ENCODE results near the gene NOXA1.
A peak's percentile ranks its signal among the peaks of the same experiment; 100 is the strongest.
"Not testable (repeated sequence)": the region's sequence is repeated elsewhere in the genome, so short reads cannot be mapped to it uniquely, and the experiment has no call there.

NOXA1 gene

DNA sequence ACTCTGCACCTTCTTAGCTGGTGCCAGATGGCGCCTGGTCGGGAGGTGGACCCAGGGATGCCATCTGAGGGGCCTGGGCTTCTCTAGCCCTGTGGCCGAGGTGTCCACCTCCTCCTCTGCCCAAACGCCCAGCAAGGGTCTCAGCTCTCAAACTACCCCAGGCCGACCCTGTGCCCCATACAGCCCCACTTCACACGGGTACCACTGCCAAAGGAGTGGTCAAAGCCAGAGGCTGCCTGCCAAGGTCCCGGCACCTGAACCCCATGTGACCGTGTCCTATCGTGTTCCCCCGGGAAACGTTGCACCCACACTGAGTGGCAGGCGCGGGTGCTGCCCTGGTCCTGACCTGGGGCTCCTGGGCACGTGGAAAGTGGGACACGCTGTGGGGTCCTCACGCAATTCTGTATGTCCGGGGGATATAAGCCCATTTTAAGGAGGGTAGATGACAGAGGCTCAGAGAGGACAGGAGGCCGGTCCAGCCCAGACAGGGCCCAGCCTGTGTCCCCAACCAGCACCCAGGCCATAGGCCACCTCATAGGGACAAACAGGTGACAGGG lies 16.0 kb downstream of the NOXA1 start:
- DNase-seq (ENCODE audit: low read depth), result no peak

DNA sequence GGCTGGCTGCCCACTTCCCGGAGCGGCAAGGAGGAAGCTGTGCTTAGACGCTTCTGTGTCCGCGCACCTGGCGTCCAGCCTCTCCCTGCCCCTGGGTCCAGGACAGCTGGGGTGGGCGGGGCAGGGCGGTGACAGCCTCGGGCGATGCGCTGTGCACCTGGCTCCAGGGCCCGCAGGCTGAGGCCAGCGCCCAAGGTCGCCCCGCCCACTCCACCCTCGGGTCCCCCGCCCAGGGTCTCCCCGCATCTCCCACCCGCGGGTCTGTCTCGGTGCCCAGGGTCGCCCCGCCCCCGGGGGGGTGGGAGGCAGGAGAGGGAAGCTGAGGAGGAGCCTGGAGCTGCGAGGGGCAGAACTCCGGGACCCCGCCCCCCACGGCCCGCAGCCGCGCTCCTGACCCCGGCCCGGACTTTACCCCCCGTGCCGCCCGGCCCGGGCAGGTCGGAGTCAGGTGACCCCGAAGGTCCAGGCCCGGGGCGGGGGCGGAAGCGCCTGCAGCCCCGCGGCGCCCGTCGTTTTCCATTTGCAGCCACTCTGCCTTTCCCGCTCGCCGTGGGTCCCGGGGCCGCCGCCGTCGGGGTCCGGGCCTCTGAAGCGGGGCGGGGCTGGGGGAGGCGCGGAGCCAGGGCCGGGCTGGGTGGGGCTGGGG lies 18.2 kb downstream of the NOXA1 start, which contains the start of gene ENTPD8:
Gene ENTPD8 (minus strand): TSS at position 69 of the 646 bp plus-strand sequence. CDS start 3,072 bp downstream, outside the sequence.
- no peak for DNase-seq (ENCODE audit: low read depth)

DNA sequence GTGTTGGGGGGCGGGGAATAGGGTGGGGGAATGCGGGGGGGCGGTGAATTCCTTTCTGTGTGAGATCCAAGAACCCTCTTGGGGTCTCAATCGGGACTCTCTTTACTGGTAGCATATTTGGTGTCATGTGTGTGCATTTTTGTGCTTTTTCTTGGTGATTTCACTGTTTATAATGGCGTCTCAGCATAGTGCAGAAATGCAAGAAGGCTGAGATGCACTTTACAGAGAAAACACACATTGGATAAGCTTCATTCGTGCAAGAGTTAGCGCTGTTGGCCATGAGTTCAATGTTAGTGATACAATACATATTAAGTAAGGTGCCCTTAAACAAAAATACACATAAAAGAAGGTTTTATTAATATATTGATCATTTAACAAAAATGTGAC lies 18.7 kb downstream of the NOXA1 start:
- DNase-seq (ENCODE audit: low read depth), result no peak

DNA sequence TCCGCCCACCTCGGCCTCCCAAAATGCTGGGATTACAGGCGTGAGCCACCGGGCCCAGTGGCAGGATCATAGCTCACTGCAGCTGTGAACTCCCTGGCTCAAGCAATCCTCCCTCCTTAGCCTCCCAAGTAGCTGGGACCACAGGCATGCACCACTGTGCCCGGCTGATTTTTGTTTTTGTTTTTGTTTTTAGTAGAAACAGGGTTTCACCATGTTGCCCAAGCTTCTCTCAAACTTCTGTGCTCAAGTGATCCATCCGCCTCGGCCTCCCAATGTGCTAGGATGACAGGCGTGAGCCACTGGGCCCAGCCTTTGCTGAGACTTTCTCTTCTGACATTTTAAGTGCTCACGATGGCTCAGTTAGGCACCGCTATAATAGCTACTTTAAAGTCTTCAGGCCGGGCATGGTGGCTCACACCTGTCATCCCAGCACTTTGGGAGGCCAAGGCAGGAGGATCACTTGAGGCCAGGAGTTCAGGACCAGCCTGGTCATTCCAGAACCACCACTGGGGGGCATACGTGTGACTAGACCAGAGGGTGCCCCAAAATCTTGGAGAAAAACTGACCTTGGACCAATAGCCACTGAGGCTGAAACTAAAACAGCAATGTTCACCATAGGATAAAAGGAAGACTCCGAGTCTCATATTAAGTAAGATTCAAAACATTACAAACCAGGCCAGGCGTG lies 21.1 kb downstream of the NOXA1 start:
- DNase-seq (ENCODE audit: low read depth), result no peak

DNA sequence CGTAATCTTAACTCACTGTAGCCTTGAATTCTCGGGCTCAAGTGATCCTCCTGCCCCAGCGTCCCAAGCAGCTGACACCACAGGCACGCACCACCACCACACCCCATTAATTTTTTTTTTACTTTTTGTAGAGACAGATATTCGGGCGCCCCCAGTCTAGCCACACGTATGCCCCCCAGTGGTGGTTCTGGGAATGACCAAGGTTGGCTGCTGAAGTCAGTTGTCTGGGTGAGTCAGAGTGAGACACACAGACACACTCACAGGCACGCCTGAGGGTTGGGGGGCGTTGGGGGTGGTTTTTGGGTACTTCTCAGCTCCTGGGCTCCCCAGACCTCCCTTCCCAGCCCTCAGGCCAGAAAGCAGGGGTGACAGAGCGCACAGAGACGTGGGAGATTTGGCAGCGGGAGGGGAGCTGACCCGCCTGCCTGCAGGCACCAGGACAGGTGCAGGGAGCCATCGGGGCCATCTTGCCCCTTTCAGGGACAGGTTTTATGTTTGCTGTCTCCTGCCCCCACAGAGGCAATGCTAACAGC lies 22.1 kb downstream of the NOXA1 start:
- DNase-seq (ENCODE audit: low read depth), result peak; percentile 68

DNA sequence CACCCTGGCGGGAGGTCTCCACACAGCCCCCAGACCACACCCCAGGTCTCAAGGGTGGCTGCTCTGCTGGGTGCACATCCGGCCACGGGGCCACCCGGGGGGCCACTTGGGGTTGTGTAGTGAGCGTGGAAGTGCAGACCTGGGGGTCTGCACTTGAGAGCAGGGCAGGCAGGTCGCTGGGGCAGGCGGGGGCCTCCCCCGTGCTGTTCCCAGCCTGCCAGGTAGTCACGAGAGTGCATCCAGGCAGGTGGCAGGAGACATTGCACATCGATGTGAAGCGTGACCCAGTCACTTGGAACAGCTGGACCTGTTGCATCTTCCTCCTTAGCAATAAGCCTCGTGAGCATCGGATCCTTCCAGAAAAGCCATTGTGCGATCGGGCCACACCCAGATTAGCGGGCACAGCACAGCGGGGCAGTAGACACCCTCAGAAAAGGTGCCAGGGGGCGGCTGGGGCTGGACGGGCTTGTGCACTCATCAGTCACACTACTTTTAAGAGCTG lies 22.8 kb downstream of the NOXA1 start:
- DNase-seq (ENCODE audit: low read depth), result no peak

DNA sequence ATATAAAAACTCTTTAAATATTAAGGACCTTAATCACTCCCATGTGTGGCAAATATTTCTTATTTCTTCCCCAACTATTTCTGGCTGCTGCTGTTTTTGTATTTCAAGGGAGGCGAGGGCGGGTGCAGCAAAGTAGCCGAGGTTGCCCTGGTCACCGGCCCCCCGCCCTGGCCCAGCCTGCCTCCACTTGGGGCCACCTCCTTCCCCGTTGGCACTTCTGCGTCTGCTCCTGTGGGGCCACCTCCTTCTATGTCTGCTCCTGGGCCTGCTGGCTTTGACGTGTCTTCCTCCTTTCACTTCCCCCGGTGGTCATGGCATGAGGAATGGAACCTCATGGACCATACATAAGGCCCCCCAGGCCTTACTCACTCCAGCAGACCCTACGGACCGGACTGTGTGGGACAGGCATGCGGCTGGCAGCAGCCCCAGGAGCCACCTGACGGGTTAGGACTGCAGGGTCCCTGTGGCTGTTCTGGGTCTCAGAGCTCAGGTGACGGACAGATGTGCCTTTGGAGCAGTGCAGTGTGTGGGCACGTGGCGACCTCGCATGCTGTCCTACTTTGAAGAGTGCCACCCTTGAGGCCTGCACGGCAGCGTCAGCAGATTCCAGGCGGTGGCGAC lies 23.8 kb downstream of the NOXA1 start:
- DNase-seq (ENCODE audit: low read depth), result no peak

DNA sequence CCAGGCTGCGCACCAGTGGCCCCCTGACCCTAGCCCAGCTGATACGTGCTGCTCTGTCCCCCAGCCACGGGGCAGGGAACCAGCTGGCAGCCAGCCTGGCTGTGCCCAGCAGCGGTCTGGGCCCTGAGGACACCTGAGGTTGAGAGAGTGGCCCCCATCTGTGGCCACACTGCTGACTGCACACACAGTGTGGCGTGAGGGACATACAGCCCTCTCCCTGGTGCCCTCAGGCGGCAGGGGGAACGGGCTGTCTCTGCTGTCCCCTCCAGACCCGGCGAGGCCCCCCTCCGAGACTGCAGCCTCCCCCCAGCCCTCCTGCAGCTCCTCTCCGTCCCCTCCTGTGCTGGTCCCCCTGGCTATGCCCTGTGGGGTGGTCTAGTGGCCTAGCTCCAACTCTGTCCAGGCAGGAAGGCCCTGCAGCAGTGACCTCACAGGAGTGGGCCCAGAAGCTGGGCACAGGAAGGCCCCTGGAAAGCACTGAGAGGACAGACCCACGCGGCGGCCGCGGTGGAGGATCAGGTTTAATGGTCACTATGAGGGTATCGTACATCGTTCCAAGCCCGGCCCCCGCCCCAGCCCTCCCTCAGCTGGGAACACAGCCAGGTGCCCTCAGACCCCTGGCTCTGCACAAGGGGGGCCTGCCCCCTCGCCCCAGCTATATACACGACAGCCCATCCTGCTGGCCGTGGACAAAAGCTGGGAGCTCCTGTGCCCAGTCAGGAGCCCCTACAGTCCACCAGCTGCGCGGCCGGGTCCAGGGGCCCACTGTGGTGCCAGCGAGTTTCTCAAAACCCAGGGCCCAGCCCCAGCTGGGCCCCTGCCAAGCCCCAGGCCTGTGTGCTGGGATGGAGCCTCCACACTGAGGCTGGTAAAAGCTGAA lies 24.8 kb downstream of the NOXA1 start:
- no peak for DNase-seq (ENCODE audit: low read depth)

DNA sequence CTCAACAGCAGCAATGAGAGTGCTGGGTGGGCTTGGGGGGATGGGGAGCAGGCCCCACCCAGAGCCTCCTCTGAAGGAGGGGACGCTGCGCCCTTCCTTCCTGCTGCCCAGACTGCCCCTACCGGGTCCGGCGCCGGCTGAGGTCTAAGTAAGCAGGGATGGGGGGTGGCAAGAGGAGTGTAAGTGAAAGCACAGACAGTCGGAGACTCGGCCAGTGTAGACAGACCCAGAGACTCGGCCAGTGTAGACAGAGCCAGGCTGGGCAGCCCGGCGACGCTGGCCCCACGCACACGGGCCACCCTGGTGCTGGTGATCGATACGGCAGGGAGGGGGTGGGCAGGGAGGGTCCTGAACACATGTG lies 25.4 kb downstream of the NOXA1 start:
- DNase-seq (ENCODE audit: low read depth), result no peak

DNA sequence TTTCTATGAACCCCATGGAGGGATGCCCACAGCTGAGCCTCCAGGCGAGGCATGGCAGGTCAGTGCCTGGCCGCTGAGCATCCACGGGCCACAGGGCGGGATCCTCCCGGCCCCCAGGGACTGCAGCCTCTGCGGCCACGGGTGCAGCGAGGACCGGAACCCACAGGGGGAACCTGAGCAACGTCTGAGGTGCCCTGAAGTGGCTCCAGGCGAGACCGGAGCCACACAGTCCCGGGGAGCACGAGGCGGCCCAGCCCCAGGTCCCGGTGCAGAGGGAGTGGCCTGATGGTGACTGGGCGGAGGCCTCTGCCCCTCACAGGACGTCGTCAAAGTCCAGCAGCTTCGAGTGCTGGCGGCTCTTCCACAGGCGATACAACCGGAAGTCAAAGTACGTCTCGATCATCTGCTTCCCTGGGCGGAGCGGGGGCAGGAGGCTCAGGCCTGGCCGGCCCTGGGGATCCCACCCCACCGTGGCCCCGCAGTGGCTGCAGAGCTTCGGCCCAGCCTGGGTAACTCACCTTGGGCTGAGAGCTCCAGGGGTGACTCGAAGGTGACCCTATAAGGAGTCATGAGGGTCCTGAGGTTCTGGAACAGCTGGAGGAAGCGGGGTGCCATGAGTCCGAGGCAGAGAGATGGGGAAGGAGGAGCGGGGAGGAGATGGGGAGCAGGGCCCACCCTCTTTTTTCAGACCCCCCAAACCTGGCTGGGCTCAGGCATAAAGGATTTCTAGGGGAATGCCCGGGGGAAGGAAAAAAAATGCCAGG lies 26.1 kb downstream of the NOXA1 start:
- DNase-seq (ENCODE audit: low read depth), result no peak

DNA sequence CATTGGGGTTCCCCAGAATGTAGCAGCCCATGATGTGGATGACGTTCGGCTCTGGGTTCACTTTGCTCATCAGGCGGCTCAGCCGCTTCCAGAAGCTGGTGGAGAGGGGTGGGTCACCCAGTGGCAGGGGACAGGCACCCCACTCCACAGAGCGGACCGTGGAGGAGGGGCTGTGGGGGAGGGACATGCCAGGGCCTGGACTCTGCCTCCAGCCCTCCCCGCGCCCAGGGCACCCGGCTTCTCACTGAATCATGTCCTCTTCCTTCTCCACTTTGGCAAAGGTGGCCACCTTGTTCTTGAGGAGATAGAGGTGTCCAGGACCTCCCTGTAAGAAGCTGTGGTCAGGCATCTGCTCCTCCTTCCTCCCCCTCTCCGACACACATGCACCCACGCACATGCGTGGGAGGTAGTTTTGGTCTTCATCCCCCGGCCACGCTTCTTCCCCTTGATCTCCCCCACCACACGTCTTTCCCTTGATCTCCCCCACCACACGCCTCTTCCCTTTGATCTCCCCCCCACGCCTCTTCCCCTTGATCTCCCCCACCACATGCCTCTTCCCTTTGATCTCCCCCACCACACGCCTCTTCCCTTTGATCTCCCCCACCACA lies 26.8 kb downstream of the NOXA1 start:
- DNase-seq (ENCODE audit: low read depth), result peak; percentile 7

DNA sequence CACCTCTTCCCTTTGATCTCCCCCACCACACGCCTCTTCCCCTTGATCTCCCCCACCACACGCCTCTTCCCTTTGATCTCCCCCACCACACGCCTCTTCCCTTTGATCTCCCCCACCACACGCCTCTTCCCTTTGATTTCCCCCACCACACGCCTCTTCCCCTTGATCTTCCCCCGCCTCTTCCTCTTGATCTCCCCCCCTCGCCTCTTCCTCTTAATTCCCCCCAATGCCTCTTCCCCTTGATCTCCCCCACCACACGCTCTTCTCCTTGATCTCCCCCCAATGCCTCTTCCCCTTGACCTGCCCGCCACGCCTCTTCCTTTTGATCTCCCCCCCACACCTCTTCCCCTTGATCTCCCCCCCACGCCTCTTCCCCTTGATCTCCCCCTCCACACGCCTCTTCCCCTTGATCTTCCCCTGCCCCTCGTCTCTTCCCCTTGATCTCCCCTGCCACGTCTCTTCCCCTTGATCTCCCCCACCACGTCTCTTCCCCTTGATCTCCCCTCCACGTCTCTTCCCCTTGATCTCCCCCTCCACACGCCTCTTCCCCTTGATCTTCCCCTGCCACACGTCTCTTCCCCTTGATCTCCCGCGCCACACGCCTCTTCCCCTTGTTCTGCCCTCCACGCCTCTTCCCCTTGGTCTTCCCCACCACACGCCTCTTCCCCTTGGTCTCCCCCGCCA lies 27.5 kb downstream of the NOXA1 start:
- not testable (repeated sequence) for DNase-seq (ENCODE audit: low read depth)

DNA sequence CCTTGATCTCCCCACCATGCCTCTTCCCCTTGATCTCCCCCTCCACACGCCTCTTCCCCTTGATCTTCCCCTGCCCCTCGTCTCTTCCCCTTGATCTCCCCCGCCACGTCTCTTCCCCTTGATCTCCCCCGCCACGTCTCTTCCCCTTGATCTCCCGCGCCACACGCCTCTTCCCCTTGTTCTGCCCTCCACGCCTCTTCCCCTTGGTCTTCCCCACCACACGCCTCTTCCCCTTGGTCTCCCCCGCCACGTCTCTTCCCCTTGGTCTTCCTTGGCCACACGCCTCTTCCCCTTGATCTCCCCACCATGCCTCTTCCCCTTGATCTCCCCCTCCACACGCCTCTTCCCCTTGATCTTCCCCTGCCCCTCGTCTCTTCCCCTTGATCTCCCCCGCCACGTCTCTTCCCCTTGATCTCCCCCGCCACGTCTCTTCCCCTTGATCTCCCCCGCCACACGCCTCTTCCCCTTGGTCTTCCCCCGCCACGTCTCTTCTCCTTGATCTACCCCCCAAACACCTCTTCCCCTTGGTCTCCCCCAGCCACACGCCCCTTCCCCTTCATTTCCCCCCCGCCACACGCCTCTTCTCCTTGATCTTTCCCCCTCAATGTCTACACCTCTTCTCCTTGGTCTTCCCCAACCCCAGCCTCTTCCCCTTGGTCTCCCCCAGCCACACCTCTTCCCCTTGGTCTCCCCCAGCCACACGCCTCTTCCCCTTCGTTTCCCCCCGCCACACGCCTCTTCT lies 28.2 kb downstream of the NOXA1 start:
- DNase-seq (ENCODE audit: low read depth), result not testable (repeated sequence)

DNA sequence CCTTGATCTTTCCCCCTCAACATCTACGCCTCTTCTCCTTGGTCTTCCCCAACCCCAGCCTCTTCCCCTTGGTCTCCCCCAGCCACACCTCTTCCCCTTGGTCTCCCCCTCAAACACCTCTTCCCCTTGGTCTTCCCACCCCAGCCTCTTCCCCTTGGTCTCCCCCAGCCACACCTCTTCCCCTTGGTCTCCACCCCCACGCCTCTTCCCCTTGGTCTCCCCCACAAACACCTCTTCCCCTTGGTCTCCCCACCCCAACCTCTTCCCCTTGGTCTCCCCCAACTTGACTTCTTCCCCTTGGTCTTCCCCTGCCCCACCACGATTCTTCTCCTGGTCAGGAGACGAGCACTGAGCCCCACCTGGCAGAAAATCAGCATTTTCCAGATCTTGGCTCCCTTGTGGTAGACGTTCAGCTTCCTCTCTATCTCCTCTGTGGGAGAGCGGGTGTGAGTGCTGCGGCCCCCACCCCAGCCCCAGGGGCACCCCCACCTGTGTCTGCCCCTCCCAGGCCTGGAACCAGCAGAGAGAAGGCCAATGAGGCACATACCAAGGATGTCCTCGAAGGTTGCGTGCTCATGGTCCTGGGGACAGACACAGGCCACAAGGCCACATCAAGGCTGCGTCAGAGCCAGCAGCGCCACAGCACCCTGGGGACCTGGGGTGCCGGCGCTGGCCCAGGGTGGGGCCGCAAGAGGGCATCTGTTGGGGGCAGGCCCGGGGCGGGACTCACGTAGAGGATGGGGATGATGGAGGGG lies 29.0 kb downstream of the NOXA1 start:
- no peak for DNase-seq (ENCODE audit: low read depth)

DNA sequence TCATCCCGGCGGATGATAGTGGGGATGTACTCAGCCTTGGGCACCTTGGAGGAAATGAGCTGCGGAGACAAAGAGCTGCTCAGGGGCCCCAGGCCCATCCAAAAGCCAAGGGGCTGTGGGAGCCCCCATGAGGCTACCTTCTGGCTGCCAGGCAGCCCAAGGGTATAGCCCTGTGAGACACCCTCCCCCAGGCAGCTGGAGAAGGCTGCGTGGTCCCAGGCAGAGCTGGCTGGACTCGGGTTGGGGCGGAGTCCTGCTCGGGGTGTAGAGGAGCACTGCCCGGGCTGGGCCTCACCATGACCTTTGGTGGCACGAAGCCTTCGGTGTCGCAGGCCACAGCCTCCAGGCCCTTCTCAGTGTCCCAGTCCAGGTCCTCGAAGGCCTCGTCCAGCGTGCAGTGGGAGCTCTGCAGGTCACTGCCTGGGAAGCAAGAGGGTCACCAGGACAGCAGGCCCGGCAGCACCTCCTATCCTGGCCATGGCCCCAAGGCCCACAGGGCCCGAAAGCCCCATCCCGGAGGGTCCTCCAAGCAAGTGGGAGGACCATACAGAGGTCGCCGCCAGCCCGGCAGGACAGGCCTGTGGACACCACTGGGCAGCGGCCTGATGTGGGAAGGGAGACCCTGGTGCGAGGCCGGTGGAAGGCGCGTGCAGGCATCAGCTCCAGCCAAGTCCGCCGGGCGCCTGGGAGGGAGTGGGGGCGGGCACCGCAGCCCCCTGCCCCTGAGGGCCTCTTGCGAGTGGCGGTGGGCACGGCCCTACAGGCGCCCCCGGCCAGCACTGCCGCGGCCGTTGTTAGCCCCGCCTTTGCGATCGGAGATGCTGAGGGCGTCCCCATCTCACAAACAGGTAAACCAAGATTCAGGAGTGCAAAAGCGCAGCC lies 29.8 kb downstream of the NOXA1 start:
- no peak for DNase-seq (ENCODE audit: low read depth)

DNA sequence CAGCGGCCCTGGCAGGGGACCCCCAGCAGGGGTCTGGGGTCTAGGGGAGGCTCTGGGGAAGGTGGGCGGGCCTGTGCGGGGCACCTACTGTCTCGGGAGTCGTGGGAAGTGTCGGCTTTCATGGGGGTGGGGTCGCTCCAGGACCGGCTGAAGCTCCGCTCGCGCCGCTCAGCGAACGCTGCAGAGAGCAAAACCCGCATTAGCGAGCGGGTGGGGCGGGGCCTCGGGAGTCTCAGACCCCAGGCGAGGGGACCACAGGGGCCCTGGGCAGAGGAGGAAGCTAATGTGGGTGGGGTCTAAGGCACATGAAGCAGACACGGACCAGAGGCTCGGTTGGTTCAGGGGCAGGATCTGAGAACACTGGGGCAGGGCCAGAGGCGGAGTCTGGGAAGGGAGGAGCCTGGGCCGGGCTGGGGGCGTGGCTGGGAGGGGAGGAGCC lies 30.5 kb downstream of the NOXA1 start:
- peak; percentile 75 for DNase-seq (ENCODE audit: low read depth)

DNA sequence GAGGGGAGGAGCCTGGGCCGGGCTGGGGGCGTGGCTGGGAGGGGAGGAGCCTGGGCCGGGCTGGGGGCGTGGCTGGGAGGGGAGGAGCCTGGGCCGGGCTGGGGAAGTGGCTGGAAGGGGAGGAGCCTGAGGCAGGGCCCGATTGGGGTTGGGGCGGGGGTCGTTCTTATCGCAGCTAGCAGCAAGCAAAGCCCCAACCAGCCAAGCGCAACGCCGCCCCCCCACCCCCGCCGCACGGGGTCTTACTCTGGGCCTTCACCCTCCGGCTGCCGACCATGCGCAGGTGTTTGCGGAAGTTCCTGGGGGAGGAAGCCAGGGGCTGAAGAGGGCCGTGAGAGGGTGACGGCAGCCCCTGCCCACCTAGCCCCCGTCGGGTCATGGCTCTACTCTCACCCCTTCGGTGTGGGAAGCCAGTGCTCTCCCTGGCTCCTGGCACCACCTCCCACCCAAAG lies 31.0 kb downstream of the NOXA1 start:
- peak; percentile 9 for DNase-seq (ENCODE audit: low read depth)

Measured in amniotic epithelial cell (primary cell).